ENCODE data around the gene TNS1. TPM values are rescaled to one million over a fixed set of nuclear protein-coding genes. Genes with fewer than 3 reads are reported as not detected.

The TNS1 gene
- total and polyA plus RNA-seq, 4 donors: 67.0 to 377 (median 208) TPM

DNA sequence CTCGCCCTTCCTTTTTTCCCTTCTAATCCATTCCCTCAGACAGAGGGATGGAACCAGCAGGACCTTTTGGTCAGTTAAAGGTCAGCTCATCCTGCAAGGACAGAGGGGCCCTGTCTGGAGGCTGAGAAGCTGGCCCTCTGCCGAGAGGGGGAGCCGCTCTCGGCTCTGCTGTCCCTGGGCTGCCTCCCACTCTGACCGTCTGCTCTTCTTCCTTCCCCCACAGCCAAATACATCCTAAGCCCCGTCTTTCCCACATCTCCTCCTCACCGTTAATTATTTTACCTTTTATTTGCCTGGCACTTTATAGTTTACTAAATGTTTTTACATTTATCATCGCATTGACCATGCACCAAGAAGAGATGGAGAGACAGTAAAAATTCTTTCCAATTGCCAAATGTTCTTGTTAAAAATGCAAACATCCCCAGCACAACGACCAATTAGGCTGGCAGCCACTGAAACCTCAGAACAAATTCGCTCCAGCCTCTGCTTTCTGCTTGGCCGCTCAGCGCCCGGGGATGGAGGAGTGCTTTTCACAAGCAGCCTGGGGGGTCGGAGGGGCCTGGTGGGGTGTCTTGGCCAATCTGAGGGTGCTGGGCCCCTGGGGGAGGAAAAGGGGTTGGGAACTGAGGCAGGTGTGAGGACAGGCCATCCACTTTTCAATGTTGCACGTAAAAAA is 123.7 kb downstream of the TNS1 start:
- no peak overlapping the region for H3K4me3 ChIP-seq
- ATAC-seq (ENCODE audit: insufficient read depth, low FRiP score) (no peak), DNase-seq (peak in 2 of 3 donors; percentile 39 to 44)
- 77 to 83% methylated on average over 15 of the region's 15 CpGs for WGBS, 2 donors
- peaks cover 0 to 3% (median 0%) of the 10 kb centered on the region in 4 donors for H3K9me3 ChIP-seq (ENCODE audit: control insufficient read depth in 4 of 4, insufficient read depth in 3 of 4, low read length in 3 of 4)
- H3K36me3 ChIP-seq (ENCODE audit: control insufficient read depth in 4 of 4, insufficient read depth in 4 of 4, low read length in 4 of 4): peaks cover 39 to 67% (median 49%) of the 10 kb centered on the region in 4 donors
- H3K4me1 ChIP-seq (ENCODE audit: control insufficient read depth in 5 of 5, insufficient read depth in 5 of 5, low read length in 5 of 5): peaks cover 0 to 14% (median 0%) of the 10 kb centered on the region in 5 donors
- H3K27me3 ChIP-seq (ENCODE audit: control insufficient read depth in 3 of 3, insufficient read depth in 3 of 3, low read length in 2 of 3): no peaks in the 10 kb centered on the region
- H3K27ac ChIP-seq (ENCODE audit: low read depth in 1 of 2, low read length in 1 of 2): peak overlapping the region in 1 of 2 donors; percentile 15
- no peak overlapping the region for H3K9ac ChIP-seq (ENCODE audit: insufficient read depth in 1 of 2, low read length in 2 of 2)
- TF ChIP-seq, protein P1, sequence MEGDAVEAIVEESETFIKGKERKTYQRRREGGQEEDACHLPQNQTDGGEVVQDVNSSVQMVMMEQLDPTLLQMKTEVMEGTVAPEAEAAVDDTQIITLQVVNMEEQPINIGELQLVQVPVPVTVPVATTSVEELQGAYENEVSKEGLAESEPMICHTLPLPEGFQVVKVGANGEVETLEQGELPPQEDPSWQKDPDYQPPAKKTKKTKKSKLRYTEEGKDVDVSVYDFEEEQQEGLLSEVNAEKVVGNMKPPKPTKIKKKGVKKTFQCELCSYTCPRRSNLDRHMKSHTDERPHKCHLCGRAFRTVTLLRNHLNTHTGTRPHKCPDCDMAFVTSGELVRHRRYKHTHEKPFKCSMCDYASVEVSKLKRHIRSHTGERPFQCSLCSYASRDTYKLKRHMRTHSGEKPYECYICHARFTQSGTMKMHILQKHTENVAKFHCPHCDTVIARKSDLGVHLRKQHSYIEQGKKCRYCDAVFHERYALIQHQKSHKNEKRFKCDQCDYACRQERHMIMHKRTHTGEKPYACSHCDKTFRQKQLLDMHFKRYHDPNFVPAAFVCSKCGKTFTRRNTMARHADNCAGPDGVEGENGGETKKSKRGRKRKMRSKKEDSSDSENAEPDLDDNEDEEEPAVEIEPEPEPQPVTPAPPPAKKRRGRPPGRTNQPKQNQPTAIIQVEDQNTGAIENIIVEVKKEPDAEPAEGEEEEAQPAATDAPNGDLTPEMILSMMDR (IDR thresholded peaks at IDR 0.05; ENCODE audit: control extremely low read depth, extremely low read depth): no peak

DNA sequence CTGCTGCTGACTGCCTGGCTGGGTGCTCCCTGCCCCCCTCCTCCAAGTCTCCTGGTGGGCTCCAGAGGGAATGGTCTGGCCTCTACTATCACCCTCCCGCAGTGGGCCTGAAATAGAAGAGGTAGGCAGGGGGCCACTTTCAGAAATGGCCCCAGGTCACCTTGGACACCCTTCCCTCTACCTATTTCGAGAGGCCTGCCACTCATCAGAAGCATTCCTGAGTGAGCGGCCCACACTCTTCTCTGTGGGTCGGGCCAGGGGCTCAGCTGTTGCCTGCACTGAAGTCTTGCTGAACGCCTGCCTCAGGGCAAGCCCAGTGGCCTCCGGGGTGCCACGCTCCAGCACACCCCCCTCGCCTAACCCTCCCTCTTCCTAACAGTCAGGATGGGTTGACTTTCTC is 124.9 kb downstream of the TNS1 start:
- peaks cover 39 to 72% (median 45%) of the 10 kb centered on the region in 4 donors for H3K36me3 ChIP-seq (ENCODE audit: control insufficient read depth in 4 of 4, insufficient read depth in 4 of 4, low read length in 4 of 4)

GRCh38 chr2:217876253-217876570 is 126.6 kb downstream of the TNS1 start:
- ATAC-seq (ENCODE audit: insufficient read depth, low FRiP score) (no peak), DNase-seq (no peak)
- TF ChIP-seq, protein P1 (IDR thresholded peaks at IDR 0.05; ENCODE audit: control extremely low read depth, extremely low read depth): no peak
- no peak overlapping the region for H3K4me3 ChIP-seq
- no peak overlapping the region for H3K9ac ChIP-seq (ENCODE audit: insufficient read depth in 1 of 2, low read length in 2 of 2)
- H3K4me1 ChIP-seq (ENCODE audit: control insufficient read depth in 5 of 5, insufficient read depth in 5 of 5, low read length in 5 of 5): peaks cover 0 to 14% (median 0%) of the 10 kb centered on the region in 5 donors
- no peaks in the 10 kb centered on the region for H3K27me3 ChIP-seq (ENCODE audit: control insufficient read depth in 3 of 3, insufficient read depth in 3 of 3, low read length in 2 of 3)
- peak overlapping the region in 1 of 2 donors; percentile 41 for H3K27ac ChIP-seq (ENCODE audit: low read depth in 1 of 2, low read length in 1 of 2)
- 91 to 94% methylated on average over 4 of the region's 4 CpGs for WGBS, 2 donors
- peaks cover 0 to 3% (median 0%) of the 10 kb centered on the region in 4 donors for H3K9me3 ChIP-seq (ENCODE audit: control insufficient read depth in 4 of 4, insufficient read depth in 3 of 4, low read length in 3 of 4)
- peaks cover 38 to 80% (median 52%) of the 10 kb centered on the region in 4 donors for H3K36me3 ChIP-seq (ENCODE audit: control insufficient read depth in 4 of 4, insufficient read depth in 4 of 4, low read length in 4 of 4)

More for the DNA sequence above, 124.9 kb downstream of the TNS1 start:
- H3K4me3 ChIP-seq: no peak overlapping the region
- TF ChIP-seq, protein P1 (IDR thresholded peaks at IDR 0.05; ENCODE audit: control extremely low read depth, extremely low read depth): no peak
- DNase-seq (no peak), ATAC-seq (ENCODE audit: insufficient read depth, low FRiP score) (no peak)
- WGBS, 2 donors: 83 to 96% methylated on average over 8 of the region's 8 CpGs
- peaks cover 0 to 3% (median 0%) of the 10 kb centered on the region in 4 donors for H3K9me3 ChIP-seq (ENCODE audit: control insufficient read depth in 4 of 4, insufficient read depth in 3 of 4, low read length in 3 of 4)
- H3K4me1 ChIP-seq (ENCODE audit: control insufficient read depth in 5 of 5, insufficient read depth in 5 of 5, low read length in 5 of 5): peaks cover 0 to 14% (median 0%) of the 10 kb centered on the region in 5 donors
- no peak overlapping the region for H3K9ac ChIP-seq (ENCODE audit: insufficient read depth in 1 of 2, low read length in 2 of 2)
- H3K27me3 ChIP-seq (ENCODE audit: control insufficient read depth in 3 of 3, insufficient read depth in 3 of 3, low read length in 2 of 3): no peaks in the 10 kb centered on the region
- no peak overlapping the region for H3K27ac ChIP-seq (ENCODE audit: low read depth in 1 of 2, low read length in 1 of 2)
